Common myeloid progenitor, CD34-positive (primary cell): Measurements from ENCODE around the gene HAL.
A peak's percentile ranks its signal among the peaks of the same experiment; 100 is the strongest.
"Not testable (repeated sequence)": the region's sequence is repeated elsewhere in the genome, so short reads cannot be mapped to it uniquely, and the experiment has no call there.

ENCODE experiments used
- CTCF ChIA-PET: fragments of 350-600 bp; sonication (Branson Sonifier 250); formaldehyde crosslinking; loops from one replicate; lab custom pipeline; 2021; ENCODE audit warnings: antibody characterized with exemption; lab: Charles Lee
- POLR2A ChIA-PET: fragments of 350-600 bp; sonication (Branson Sonifier 250); formaldehyde crosslinking; loops from one replicate; lab custom pipeline; 2021; ENCODE audit warnings: antibody characterized with exemption; lab: Charles Lee
- DNase-seq, 3 donors: peaks; one replicate each; pipeline versions ENCODE4 v3.0.0 to v3.0.0-alpha.2; 2013
- H3K27ac ChIP-seq, 2 experiments: 1 replicate in 1 of 2; 2 replicates in 1 of 2; pipeline ENCODE4 v1.7.0; 2013; ENCODE audit warnings: inconsistent platforms in 2 of 2, low read length in 2 of 2, mild to moderate bottlenecking in 2 of 2, low read depth in 1 of 2, moderate library complexity in 1 of 2; ENCODE audit not compliant: severe bottlenecking in 2 of 2, insufficient read depth in 1 of 2, poor library complexity in 1 of 2
- H3K27me3 ChIP-seq, 5 experiments: replicated peaks in 2 of 5; 1 replicate in 3 of 5; 2 replicates in 2 of 5; pipeline versions ENCODE4 v1.6.1 to v1.7.0; 2013; ENCODE audit warnings: low read length in 4 of 5, mild to moderate bottlenecking in 2 of 5, moderate library complexity in 2 of 5, inconsistent platforms in 1 of 5; ENCODE audit not compliant: insufficient read depth in 5 of 5, control insufficient read depth in 4 of 5
- H3K36me3 ChIP-seq, 4 experiments: 1 replicate in 2 of 4; 2 replicates in 2 of 4; pipeline versions ENCODE4 v1.6.1 to v1.7.0; 2013; ENCODE audit warnings: low read length in 3 of 4, control low read depth in 1 of 4, mild to moderate bottlenecking in 1 of 4; ENCODE audit not compliant: control insufficient read depth in 4 of 4, insufficient read depth in 4 of 4
- H3K4me1 ChIP-seq, 4 experiments: 1 replicate in 3 of 4; 2 replicates in 1 of 4; pipeline versions ENCODE4 v1.6.1 to v1.7.1; 2013; ENCODE audit warnings: low read length in 3 of 4, mild to moderate bottlenecking in 3 of 4, control low read depth in 1 of 4, inconsistent platforms in 1 of 4, moderate library complexity in 1 of 4; ENCODE audit not compliant: control insufficient read depth in 4 of 4, insufficient read depth in 4 of 4; ENCODE audit errors: control extremely low read depth in 1 of 4
- H3K4me3 ChIP-seq, 7 experiments: 1 replicate in 4 of 7; 2 replicates in 3 of 7; pipeline versions ENCODE4 v1.5.1 to v1.7.0; 2013; ENCODE audit warnings: mild to moderate bottlenecking in 7 of 7, low read length in 6 of 7, moderate library complexity in 6 of 7, inconsistent platforms in 2 of 7, low read depth in 2 of 7, control low read depth in 1 of 7; ENCODE audit not compliant: insufficient read depth in 4 of 7, control insufficient read depth in 1 of 7; ENCODE audit errors: extremely low read depth in 1 of 7
- H3K9me3 ChIP-seq, 5 experiments: 1 replicate in 4 of 5; 2 replicates in 1 of 5; pipeline versions ENCODE4 v1.6.1 to v1.7.1; 2013; ENCODE audit warnings: low read length in 4 of 5, mild to moderate bottlenecking in 2 of 5, inconsistent platforms in 1 of 5, low read depth in 1 of 5, moderate library complexity in 1 of 5; ENCODE audit not compliant: control insufficient read depth in 4 of 5, insufficient read depth in 2 of 5; ENCODE audit errors: control extremely low read depth in 1 of 5
- WGBS: methylation state at CpG from one replicate; pipeline ENCODE4 v1.1.5; 2013; ENCODE audit not compliant: insufficient coverage; 5-methylcytosine and 5-hydroxymethylcytosine counted together

HAL gene

DNA sequence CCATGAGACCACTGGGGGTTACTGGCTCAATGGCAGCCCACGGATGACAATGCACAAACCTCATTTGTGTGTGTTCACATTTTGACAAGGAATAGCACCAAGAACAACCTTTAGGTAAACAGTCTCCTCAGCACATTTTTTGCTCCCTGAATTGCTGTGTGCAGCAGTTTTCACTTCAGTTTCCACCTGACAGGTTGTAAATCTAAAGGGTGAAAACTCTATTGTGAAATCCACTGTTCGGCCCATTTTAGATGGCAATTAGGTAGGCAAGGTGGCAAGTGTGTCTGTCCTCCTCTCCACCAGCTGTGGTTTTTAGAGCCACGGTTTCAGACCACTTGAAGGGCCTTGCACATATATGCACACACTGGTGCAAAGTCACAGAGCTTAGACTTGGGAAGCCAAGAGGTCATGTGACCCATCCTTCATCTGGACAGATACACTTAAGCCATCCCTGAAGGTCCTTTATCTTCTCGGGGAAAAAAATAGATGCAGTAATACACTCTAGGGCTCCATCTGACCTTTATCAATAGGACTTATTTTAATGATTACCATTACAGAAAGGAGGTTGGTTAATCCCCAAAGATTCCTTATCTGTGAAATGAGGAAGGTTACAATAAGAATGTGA, 23.2 kb downstream of the HAL start:
- H3K27me3 ChIP-seq, result no peaks in the 10 kb centered on the region
- no peak overlapping the region for H3K27ac ChIP-seq
- no peak overlapping the region for H3K4me3 ChIP-seq
- WGBS, result 65% methylated on average over 3 of the region's 4 CpGs
- DNase-seq, result no peak
- no peaks in the 10 kb centered on the region for H3K4me1 ChIP-seq
- no peaks in the 10 kb centered on the region for H3K36me3 ChIP-seq
- CTCF ChIA-PET, result interaction anchor here (0.7 to 1.2 kb wide), 2 partner anchors 58 to 61 kb away, joined by 3 read pairs; no protein-coding TSS in a partner anchor
- H3K9me3 ChIP-seq, result no peaks in the 10 kb centered on the region
- POLR2A ChIA-PET, result no interaction called here

DNA sequence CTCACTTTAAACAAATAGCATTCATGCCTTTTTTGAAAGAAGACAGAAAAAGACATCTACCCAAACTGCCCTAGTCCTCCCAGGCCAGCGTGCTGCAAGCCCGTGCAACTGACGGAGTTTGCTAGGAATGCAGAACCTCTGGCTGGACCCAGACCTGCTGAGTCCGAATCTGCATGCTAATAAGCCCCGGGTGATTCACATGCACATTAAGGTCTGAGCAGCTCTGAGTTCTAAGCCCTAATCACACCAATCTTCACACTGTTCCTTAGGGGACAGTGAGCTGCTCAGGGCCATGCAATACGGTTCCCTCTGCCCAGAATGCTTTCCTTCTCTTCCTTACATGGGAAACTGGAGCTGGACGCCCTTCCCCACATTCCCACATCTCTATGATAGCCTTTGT, 25.2 kb downstream of the HAL start:
- 100% methylated on average over 3 of the region's 7 CpGs for WGBS
- no peak for DNase-seq
- Histone ChIP-seq H3K4me1 (no peaks in the 10 kb centered on the region), H3K9me3 (no peaks in the 10 kb centered on the region), H3K36me3 (no peaks in the 10 kb centered on the region), H3K27me3 (no peaks in the 10 kb centered on the region), H3K4me3 (no peak overlapping the region), H3K27ac (no peak overlapping the region)
- POLR2A ChIA-PET, result no interaction called here
- CTCF ChIA-PET, result interaction anchor here (1.5 kb wide), 1 partner anchor 28 kb away, joined by 4 read pairs; the partner anchor contains the start of genes AMDHD1 and CCDC38

DNA sequence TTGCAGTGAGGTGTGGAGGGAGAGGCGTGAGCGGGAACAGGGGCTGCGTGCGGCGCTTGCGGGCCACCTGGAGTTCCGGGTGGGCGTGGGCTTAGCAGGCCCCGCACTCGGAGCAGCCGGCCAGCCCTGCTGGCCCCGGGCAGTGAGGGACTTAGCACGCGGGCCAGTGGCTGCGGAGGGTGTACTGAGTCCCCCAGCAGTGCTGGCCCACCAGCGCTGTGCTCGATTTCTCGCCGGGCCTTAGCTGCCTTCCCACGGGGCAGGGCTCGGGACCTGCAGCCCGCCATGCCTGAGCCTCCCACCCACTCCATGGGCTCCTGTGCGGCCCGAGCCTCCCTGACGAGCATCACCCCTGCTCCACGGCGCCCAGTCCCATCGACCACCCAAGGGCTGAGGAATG, 27.0 kb downstream of the HAL start:
- POLR2A ChIA-PET, H3K27me3 ChIP-seq, CTCF ChIA-PET, H3K9me3 ChIP-seq, H3K36me3 ChIP-seq, H3K27ac ChIP-seq, H3K4me1 ChIP-seq, DNase-seq, H3K4me3 ChIP-seq: not testable (repeated sequence)
- WGBS, result 95% methylated on average over 10 of the region's 28 CpGs

DNA sequence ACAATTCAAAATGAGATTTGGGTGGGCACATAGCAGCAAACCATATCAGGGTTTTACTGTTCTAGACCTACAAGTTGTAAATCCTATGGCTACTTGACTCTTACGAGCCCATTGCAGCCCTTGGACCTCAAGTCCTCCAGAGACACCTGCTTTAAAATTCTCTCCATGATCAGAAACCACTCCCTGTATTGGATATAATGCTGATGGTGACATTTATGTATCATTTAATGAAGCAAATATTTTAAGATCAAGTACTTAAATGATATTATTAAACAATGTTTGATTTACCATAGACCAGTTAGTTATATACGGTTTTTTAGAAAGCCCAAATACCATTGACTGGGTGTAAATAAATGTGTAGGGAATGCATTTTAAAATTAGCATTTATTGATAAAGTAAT, 28.8 kb downstream of the HAL start:
- POLR2A ChIA-PET, result no interaction called here
- no peaks in the 10 kb centered on the region for H3K27me3 ChIP-seq
- CTCF ChIA-PET, result no interaction called here

DNA sequence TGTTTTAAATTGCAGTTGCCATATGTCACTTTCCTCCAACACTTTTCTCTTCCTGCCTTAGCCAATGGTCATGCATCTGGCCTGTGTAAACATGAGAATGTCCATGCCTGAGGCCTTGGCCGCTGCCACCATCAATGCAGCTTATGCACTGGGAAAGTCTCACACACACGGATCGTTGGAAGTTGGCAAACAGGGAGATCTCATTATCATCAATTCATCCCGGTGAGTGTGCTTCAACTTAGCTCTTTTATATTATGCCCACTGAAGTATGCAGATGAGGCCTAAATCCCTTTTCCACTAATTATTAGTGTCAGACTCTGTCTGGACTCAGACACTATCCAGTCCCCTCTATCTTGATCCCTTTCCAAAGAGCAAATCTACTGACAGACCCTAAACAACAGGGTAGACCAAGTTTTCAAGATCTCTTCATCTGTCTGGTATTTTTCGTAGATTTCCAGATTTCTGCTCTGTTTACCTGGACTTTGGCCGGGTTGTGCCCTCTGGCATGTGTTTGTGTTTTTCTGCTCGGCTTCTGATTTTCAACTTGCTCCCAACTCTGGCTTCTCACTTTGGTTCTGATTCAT, 29.8 kb downstream of the HAL start:
- ChIA-PET CTCF (no interaction called here), POLR2A (no interaction called here)
- Histone ChIP-seq H3K4me1 (peaks cover 0 to 4% (median 0%) of the 10 kb centered on the region in 4 experiments), H3K27me3 (no peaks in the 10 kb centered on the region), H3K9me3 (no peaks in the 10 kb centered on the region), H3K27ac (no peak overlapping the region), H3K4me3 (no peak overlapping the region), H3K36me3 (no peaks in the 10 kb centered on the region)
- WGBS, result 100% methylated on average over 6 of the region's 7 CpGs
- no peak for DNase-seq

More for the DNA sequence above, 28.8 kb downstream of the HAL start:
- Histone ChIP-seq H3K4me1 (peaks cover 0 to 4% (median 0%) of the 10 kb centered on the region in 4 experiments), H3K9me3 (no peaks in the 10 kb centered on the region), H3K27ac (no peak overlapping the region), H3K36me3 (no peaks in the 10 kb centered on the region), H3K4me3 (no peak overlapping the region)
- WGBS, result no CpG with 5 or more reads among the region's 2 CpGs
- no peak for DNase-seq

DNA sequence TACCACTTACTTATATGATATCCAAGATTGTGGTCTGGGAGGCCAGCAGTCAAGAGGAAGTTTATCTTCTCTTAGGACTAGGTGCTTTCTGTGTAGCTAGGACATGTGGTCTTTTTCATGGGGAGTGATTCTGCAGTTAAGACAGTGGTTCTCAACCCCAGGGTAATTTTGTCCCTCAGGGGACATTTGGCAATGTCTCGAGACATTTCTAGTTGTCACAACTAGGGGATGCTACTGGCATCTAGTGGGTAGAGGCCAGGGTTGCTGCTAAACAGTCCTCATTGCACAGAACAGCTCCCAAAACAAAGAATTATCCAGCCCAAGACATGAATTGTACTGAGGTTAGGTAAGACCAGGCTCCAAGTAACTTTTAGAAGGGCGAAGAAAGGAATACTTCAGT, 33.0 kb downstream of the HAL start:
- no CpG with 5 or more reads among the region's 2 CpGs for whole genome bisulfite sequencing
- H3K9me3 ChIP-seq, result no peaks in the 10 kb centered on the region
- no peak overlapping the region for H3K4me3 ChIP-seq
- POLR2A ChIA-PET, result no interaction called here
- no peaks in the 10 kb centered on the region for H3K36me3 ChIP-seq
- peaks cover 0 to 4% (median 0%) of the 10 kb centered on the region in 4 experiments for H3K4me1 ChIP-seq
- CTCF ChIA-PET, result interaction anchor here (0.8 to 1.5 kb wide), 5 partner anchors 11 to 35 kb away, joined by 3 to 5 read pairs (median 3); partner anchors contain the start of genes AMDHD1 and CCDC38
- peaks cover 0 to 2% (median 0%) of the 10 kb centered on the region in 5 experiments for H3K27me3 ChIP-seq
- DNase-seq, result peak; percentile 25 to 55 (median 53)
- no peak overlapping the region for H3K27ac ChIP-seq

DNA sequence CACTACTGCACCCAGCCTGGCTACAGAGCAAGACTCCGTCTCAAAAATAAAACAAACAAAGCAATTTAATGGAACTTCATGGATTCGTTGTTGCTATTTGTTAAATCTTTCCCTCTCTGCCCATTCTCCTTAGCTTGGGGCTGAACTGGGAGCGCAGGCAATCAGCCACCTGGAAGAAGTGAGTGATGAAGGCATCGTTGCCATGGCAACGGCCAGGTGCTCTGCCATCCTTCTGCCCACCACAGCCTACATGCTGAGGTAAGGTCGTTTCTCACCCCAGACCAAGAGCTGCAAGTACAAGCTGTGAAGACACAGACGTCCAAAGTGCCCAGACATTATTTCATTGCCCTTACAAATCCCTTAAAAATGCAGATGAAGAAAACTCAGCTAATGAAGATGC, 33.9 kb downstream of the HAL start:
- ChIA-PET POLR2A (no interaction called here), CTCF (interaction anchor here (0.8 to 1.9 kb wide), 7 partner anchors 12 to 44 kb away, joined by 3 to 9 read pairs (median 3); partner anchors contain the start of genes AMDHD1 and CCDC38)
- Histone ChIP-seq H3K27ac (no peak overlapping the region), H3K36me3 (no peaks in the 10 kb centered on the region), H3K4me3 (no peak overlapping the region), H3K4me1 (peaks cover 0 to 4% (median 0%) of the 10 kb centered on the region in 4 experiments), H3K27me3 (peaks cover 0 to 2% (median 0%) of the 10 kb centered on the region in 5 experiments), H3K9me3 (no peaks in the 10 kb centered on the region)
- DNase-seq, result no peak
- WGBS, result 95% methylated on average over 6 of the region's 7 CpGs
